ENCODE results near the gene DOCK1. TPM values are rescaled to one million over a fixed set of nuclear protein-coding genes. Genes with fewer than 3 reads are reported as not detected.

The DOCK1 gene
- total RNA-seq, 1 donor: 0.42 TPM

DNA sequence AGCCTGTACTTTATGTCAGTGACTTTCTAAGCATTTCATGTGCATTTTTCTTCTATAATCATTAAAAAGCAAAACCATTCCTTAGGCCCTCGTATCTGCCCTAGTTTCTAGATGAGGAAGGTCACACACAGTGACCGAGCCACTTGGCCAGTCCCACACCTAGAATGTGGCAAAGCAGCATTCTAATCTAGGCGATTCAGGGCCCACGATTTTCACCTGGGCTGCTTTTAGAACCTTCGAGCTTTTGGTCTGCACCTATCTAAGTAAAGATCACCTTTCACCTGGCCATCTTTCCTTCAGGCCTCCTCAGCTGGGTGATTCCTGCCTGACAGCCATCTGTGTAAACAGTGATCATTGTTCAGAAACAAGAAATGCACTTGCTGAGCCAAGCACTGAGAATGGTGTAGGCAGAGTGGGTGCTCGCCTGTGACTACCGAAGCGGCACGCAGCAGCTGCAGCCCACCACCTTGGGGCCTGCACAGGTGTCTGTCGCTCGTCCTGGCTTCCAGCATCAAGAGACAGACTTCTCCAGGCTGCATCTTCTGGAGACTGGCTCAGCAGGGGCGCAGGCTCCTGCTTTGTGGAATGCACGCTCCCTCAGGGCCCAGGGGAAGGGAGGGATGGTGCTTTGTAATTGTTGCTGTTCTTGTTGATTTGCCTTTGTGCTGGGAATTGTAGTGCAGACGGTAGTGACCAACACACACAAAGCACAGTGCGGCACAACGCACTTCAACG lies 440.2 kb downstream of the DOCK1 start:
- H3K4me1 ChIP-seq (ENCODE audit: insufficient read depth, low read length): no peaks in the 10 kb centered on the region
- H3K4me3 ChIP-seq (ENCODE audit: low read length): no peak overlapping the region
- no peaks in the 10 kb centered on the region for H3K27me3 ChIP-seq (ENCODE audit: insufficient read depth, low read length)
- no peaks in the 10 kb centered on the region for H3K9me3 ChIP-seq (ENCODE audit: low read depth, low read length)

- Histone ChIP-seq H3K27me3 (ENCODE audit: insufficient read depth, low read length) (no peaks in the 10 kb centered on the region), H3K4me3 (ENCODE audit: low read length) (no peak overlapping the region), H3K4me1 (ENCODE audit: insufficient read depth, low read length) (no peaks in the 10 kb centered on the region), H3K9me3 (ENCODE audit: low read depth, low read length) (no peaks in the 10 kb centered on the region)
Observed at GRCh38 chr10:127346604-127347003, 441.4 kb downstream of the DOCK1 start.

DNA sequence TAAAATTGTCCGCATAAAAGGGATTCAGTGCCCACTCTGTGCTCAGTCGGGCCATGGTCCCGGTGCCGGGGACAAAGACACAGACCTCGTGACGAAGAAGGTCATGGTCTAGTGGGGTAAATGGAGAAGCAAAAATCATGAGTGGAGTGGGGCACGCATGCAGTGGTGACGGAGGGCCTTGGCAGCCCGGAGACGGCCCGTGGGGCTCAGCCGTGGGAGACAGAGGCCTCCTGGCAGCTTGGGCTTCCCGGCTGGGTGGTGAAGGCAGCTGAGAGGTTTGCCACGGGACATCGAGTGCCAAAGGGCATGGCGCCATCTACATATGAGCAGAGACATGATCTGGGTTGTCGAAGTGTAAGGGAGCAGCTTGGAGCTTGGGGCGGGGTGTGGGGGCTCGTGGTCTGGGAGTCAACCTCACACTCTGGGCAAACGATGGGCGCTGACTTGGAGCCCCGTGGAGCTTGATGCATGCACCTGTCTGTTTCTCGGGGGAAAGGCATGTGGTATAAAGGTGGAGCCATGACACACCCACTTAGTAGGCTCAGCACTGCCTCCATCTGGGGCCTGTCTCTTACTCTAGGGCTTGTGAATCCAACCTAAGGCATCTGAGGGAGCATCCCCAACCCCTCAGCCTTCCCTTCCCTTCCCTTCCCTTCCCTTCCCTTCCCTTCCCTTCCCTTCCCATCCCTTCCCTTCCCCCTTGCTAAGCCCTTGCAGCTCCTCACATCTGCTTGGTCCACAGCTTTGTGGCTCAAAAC lies 442.2 kb downstream of the DOCK1 start:
- H3K9me3 ChIP-seq (ENCODE audit: low read depth, low read length): no peaks in the 10 kb centered on the region
- no peak overlapping the region for H3K4me3 ChIP-seq (ENCODE audit: low read length)
- H3K27me3 ChIP-seq (ENCODE audit: insufficient read depth, low read length): no peaks in the 10 kb centered on the region
- no peaks in the 10 kb centered on the region for H3K4me1 ChIP-seq (ENCODE audit: insufficient read depth, low read length)

DNA sequence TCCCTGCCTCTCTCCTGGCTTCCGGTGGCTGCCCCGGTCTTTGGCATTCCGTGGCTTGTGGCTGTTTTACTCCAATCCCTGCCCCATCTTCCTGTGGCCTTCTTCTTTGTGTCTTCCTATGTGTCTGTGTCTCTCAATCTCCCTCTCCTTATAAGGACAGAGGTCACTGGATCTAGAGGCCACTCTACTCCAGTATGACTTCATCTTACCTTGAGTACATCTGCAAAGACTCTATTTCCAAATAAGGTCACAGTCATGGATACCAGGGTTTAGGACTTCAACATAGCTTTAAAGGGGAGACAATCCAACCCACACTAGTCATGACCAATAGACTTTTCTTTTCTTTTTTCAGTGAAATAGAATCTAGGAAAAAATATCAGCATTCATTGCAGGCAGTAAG lies 444.5 kb downstream of the DOCK1 start:
- Histone ChIP-seq H3K4me1 (ENCODE audit: insufficient read depth, low read length) (no peaks in the 10 kb centered on the region), H3K27me3 (ENCODE audit: insufficient read depth, low read length) (no peaks in the 10 kb centered on the region), H3K4me3 (ENCODE audit: low read length) (no peak overlapping the region), H3K9me3 (ENCODE audit: low read depth, low read length) (no peaks in the 10 kb centered on the region)

DNA sequence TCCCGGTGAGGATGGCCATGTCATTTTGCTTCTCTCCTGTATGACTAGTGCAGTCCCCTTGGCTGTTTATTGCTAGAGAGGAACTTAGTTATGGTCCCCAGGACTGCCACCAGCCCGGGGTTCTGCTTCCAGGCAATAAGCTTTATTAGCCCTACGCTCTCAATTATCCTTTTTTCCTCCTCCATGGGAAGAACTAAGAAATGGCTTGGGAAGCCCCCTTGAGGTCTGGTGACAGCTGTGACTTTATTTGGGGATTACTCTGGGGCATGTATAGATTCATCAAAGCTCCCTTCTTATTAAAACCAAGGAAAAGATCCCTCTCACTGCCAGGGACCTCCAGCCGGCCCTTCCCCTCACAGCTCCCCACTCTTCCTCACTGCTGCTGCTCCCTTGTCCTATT lies 446.3 kb downstream of the DOCK1 start:
- Histone ChIP-seq H3K27me3 (ENCODE audit: insufficient read depth, low read length) (no peaks in the 10 kb centered on the region), H3K4me1 (ENCODE audit: insufficient read depth, low read length) (no peaks in the 10 kb centered on the region), H3K9me3 (ENCODE audit: low read depth, low read length) (no peaks in the 10 kb centered on the region), H3K4me3 (ENCODE audit: low read length) (no peak overlapping the region)

- Histone ChIP-seq H3K4me3 (ENCODE audit: low read length) (no peak overlapping the region), H3K4me1 (ENCODE audit: insufficient read depth, low read length) (no peaks in the 10 kb centered on the region), H3K27me3 (ENCODE audit: insufficient read depth, low read length) (no peaks in the 10 kb centered on the region), H3K9me3 (ENCODE audit: low read depth, low read length) (no peaks in the 10 kb centered on the region)
Observed at GRCh38 chr10:127353544-127353943, 448.3 kb downstream of the DOCK1 start.

DNA sequence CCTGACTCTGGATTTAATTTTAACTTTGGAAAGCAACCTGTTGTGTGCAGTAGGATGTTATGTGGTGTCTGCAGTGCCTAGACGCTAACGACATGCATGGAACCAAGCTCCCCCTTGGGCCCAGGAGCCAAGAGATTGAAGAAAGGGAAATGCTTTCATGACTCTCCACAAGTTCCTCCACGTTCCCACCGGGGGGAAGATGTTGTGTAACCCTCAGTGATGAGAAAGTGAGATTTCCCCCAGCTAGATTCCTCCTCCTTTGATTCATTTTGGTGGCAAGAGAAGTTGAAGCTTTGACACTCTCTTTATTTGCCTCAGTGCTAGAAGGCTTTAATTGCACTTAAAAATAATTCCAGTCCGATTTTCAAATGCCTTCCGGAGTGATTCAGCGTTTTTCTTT lies 449.0 kb downstream of the DOCK1 start:
- Histone ChIP-seq H3K4me3 (ENCODE audit: low read length) (no peak overlapping the region), H3K27me3 (ENCODE audit: insufficient read depth, low read length) (no peaks in the 10 kb centered on the region), H3K4me1 (ENCODE audit: insufficient read depth, low read length) (no peaks in the 10 kb centered on the region), H3K9me3 (ENCODE audit: low read depth, low read length) (no peaks in the 10 kb centered on the region)

GRCh38 chr10:127354992-127355391 lies 449.8 kb downstream of the DOCK1 start:
- Histone ChIP-seq H3K9me3 (ENCODE audit: low read depth, low read length) (no peaks in the 10 kb centered on the region), H3K27me3 (ENCODE audit: insufficient read depth, low read length) (no peaks in the 10 kb centered on the region), H3K4me1 (ENCODE audit: insufficient read depth, low read length) (no peaks in the 10 kb centered on the region), H3K4me3 (ENCODE audit: low read length) (no peak overlapping the region)

- H3K4me1 ChIP-seq (ENCODE audit: insufficient read depth, low read length): no peaks in the 10 kb centered on the region
Observed at GRCh38 chr10:127356360-127356759, 451.1 kb downstream of the DOCK1 start.

GRCh38 chr10:127357265-127357664 lies 452.0 kb downstream of the DOCK1 start:
- Histone ChIP-seq H3K4me3 (ENCODE audit: low read length) (no peak overlapping the region), H3K4me1 (ENCODE audit: insufficient read depth, low read length) (no peaks in the 10 kb centered on the region), H3K27me3 (ENCODE audit: insufficient read depth, low read length) (no peaks in the 10 kb centered on the region), H3K9me3 (ENCODE audit: low read depth, low read length) (no peaks in the 10 kb centered on the region)

More at GRCh38 chr10:127356360-127356759, 451.1 kb downstream of the DOCK1 start:
- H3K27me3 ChIP-seq (ENCODE audit: insufficient read depth, low read length): no peaks in the 10 kb centered on the region
- no peaks in the 10 kb centered on the region for H3K9me3 ChIP-seq (ENCODE audit: low read depth, low read length)
- no peak overlapping the region for H3K4me3 ChIP-seq (ENCODE audit: low read length)

- Histone ChIP-seq H3K27me3 (ENCODE audit: insufficient read depth, low read length) (no peaks in the 10 kb centered on the region), H3K4me1 (ENCODE audit: insufficient read depth, low read length) (no peaks in the 10 kb centered on the region), H3K4me3 (ENCODE audit: low read length) (no peak overlapping the region), H3K9me3 (ENCODE audit: low read depth, low read length) (no peaks in the 10 kb centered on the region)
Observed at GRCh38 chr10:127358337-127358736, 453.1 kb downstream of the DOCK1 start.

DNA sequence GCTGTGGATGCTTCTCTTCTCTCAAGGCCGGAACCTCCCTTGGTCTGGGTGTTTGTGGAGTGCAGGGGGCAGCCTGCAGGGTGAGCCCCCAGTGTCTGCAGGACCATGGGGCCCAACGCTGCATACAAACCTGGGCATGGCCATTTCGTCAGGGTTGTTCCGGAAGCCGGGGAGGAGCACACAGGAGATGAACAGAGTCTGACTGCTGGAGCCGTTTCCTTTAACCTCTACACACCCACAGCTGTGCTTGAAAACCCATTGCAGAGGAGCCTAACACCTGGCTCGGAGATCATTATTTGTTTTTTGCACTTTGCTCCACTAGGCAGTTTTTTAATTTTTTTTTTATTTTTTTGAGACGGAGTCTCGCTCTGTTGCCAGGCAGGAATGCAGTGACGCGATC lies 458.8 kb downstream of the DOCK1 start:
- Histone ChIP-seq H3K4me3 (ENCODE audit: low read length) (no peak overlapping the region), H3K9me3 (ENCODE audit: low read depth, low read length) (no peaks in the 10 kb centered on the region), H3K27me3 (ENCODE audit: insufficient read depth, low read length) (no peaks in the 10 kb centered on the region), H3K4me1 (ENCODE audit: insufficient read depth, low read length) (no peaks in the 10 kb centered on the region)

DNA sequence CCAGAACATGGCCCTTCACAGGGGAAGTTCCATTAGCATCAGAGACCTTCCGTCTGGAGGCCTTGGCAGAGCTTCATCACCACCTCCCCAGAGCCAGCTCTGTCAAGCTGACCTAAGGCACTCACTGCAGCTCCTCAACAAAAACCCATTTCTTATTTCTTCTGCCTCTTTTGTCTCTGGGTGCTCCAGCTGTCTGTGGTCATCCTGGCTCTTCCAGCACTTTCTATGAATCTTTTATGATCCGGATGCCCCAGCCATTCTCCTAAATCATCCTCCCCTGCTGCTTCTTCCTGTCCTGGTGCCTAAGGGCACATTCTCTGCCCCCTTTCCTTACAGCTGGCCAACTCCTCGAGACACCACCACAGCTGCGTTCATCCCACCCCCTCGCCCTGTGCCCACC lies 462.9 kb downstream of the DOCK1 start:
- H3K27me3 ChIP-seq (ENCODE audit: insufficient read depth, low read length): no peaks in the 10 kb centered on the region
- no peaks in the 10 kb centered on the region for H3K9me3 ChIP-seq (ENCODE audit: low read depth, low read length)
- H3K4me1 ChIP-seq (ENCODE audit: insufficient read depth, low read length): no peaks in the 10 kb centered on the region
- H3K4me3 ChIP-seq (ENCODE audit: low read length): no peak overlapping the region

DNA sequence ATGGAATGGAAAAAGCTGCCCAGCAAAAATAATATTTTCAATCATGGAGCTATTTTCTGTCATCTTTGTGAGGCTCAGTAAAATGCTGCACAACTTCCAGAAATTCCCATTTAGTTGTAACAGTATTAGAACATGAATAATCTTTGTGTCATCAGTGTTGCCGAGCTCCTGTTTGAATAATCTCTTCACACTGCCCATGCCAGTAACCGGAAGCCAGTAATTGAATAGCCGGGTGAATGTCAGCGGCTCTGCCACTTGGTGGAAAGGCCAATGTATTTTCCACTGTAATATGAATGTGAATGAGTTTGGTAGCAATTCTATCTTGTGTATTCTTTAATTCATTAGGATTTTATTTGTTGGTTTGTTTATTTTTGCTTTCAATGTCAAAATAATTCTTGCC lies 463.7 kb downstream of the DOCK1 start:
- Histone ChIP-seq H3K4me1 (ENCODE audit: insufficient read depth, low read length) (no peaks in the 10 kb centered on the region), H3K4me3 (ENCODE audit: low read length) (no peak overlapping the region), H3K9me3 (ENCODE audit: low read depth, low read length) (no peaks in the 10 kb centered on the region), H3K27me3 (ENCODE audit: insufficient read depth, low read length) (no peaks in the 10 kb centered on the region)

- Histone ChIP-seq H3K4me3 (ENCODE audit: low read length) (no peak overlapping the region), H3K4me1 (ENCODE audit: insufficient read depth, low read length) (no peaks in the 10 kb centered on the region), H3K27me3 (ENCODE audit: insufficient read depth, low read length) (no peaks in the 10 kb centered on the region), H3K9me3 (ENCODE audit: low read depth, low read length) (no peaks in the 10 kb centered on the region)
Observed at GRCh38 chr10:127370601-127371000, 465.4 kb downstream of the DOCK1 start.

DNA sequence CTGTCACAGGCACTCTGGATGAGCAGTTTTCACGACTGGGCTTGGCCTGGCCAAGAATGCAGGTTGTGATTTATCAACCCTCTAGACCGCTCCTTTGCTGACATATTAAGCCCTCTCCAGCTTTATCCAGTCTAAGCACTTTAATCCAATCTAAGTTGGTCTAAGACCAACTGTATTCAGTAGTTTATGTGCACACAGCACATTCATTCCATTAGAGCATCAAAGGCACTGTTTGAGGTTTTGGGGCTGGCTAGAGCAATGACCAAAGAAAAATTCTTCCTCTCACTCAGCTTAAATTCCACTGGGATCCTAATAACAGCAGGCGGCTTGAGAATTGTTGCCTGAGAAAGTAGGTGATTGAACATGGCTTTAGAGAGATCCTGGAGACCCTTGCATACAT lies 467.1 kb downstream of the DOCK1 start:
- H3K4me1 ChIP-seq (ENCODE audit: insufficient read depth, low read length): no peaks in the 10 kb centered on the region
- no peaks in the 10 kb centered on the region for H3K27me3 ChIP-seq (ENCODE audit: insufficient read depth, low read length)
- no peak overlapping the region for H3K4me3 ChIP-seq (ENCODE audit: low read length)
- no peaks in the 10 kb centered on the region for H3K9me3 ChIP-seq (ENCODE audit: low read depth, low read length)

Data from mononuclear cell (primary cell).